HepG2 (cell line): ENCODE results near the gene ARHGAP33. TPM values are rescaled to one million over a fixed set of nuclear protein-coding genes. Genes with fewer than 3 reads are reported as not detected.

ENCODE experiments used
- CSRNP2 ChIP-seq: sonication (generic); formaldehyde crosslinking; conservative IDR thresholded peaks from 2 replicates; pipeline ENCODE4 v1.8.0; 2022; ENCODE audit warnings: low read depth, missing genetic modification reagents
- NPAS2 ChIP-seq: sonication (generic); formaldehyde crosslinking; IDR thresholded peaks from 2 replicates; pipeline ENCODE4 v1.8.0; 2022; ENCODE audit warnings: mild to moderate bottlenecking, missing genetic modification reagents, borderline replicate concordance
- PHF5A ChIP-seq: IDR thresholded peaks from one replicate; pipeline ENCODE4 v1.6.1; 2018; ENCODE audit warnings: low read depth, missing genetic modification reagents; ENCODE audit not compliant: unreplicated experiment
- RERE ChIP-seq: IDR thresholded peaks from 2 replicates; pipeline ENCODE4 v1.6.1; 2016; ENCODE audit warnings: low read depth, missing genetic modification reagents, missing compliant biosample characterization
- SIX4 ChIP-seq: sonication (generic); formaldehyde crosslinking; IDR thresholded peaks from 2 replicates; pipeline ENCODE4 v1.4.0; 2020; ENCODE audit warnings: missing genetic modification reagents
- SMAD9 ChIP-seq: sonication (generic); formaldehyde crosslinking; IDR thresholded peaks from 2 replicates; pipeline ENCODE4 v1.5.1; 2020; ENCODE audit warnings: mild to moderate bottlenecking, missing genetic modification reagents
- ZFP62 ChIP-seq: sonication (generic); formaldehyde crosslinking; IDR thresholded peaks from 2 replicates; pipeline ENCODE4 v1.4.0; 2020; ENCODE audit warnings: missing genetic modification reagents
- ZKSCAN8 ChIP-seq: IDR thresholded peaks from 2 replicates; pipeline ENCODE4 v1.6.1; 2016; ENCODE audit warnings: borderline replicate concordance, missing genetic modification reagents, missing compliant biosample characterization
- ZNF12 ChIP-seq: sonication (generic); formaldehyde crosslinking; IDR thresholded peaks from 2 replicates; pipeline ENCODE4 v1.5.0; 2020; ENCODE audit warnings: missing genetic modification reagents
- ZNF225 ChIP-seq: sonication (generic); formaldehyde crosslinking; IDR thresholded peaks from 2 replicates; pipeline ENCODE4 v1.4.0; 2020; ENCODE audit warnings: mild to moderate bottlenecking, missing genetic modification reagents
- ZNF260 ChIP-seq: sonication (generic); formaldehyde crosslinking; IDR thresholded peaks from 2 replicates; pipeline ENCODE4 v1.4.0; 2020; ENCODE audit warnings: missing genetic modification reagents, low read depth, mild to moderate bottlenecking, borderline replicate concordance
- ZNF367 ChIP-seq: sonication (generic); formaldehyde crosslinking; IDR thresholded peaks from 2 replicates; pipeline ENCODE4 v1.4.0; 2020; ENCODE audit warnings: missing genetic modification reagents, borderline replicate concordance
- ZNF543 ChIP-seq: sonication (generic); formaldehyde crosslinking; IDR thresholded peaks from 2 replicates; pipeline ENCODE4 v1.4.0; 2020; ENCODE audit warnings: mild to moderate bottlenecking, missing genetic modification reagents
- ZNF619 ChIP-seq: sonication (generic); formaldehyde crosslinking; IDR thresholded peaks from 2 replicates; pipeline ENCODE4 v1.4.0; 2020; ENCODE audit warnings: mild to moderate bottlenecking, missing genetic modification reagents
- ZNF646 ChIP-seq: sonication (generic); formaldehyde crosslinking; IDR thresholded peaks from 2 replicates; pipeline ENCODE4 v1.9.0; 2021; ENCODE audit warnings: mild to moderate bottlenecking, missing genetic modification reagents
- polyA plus RNA-seq, 8 experiments: library from polyadenylated mRNA; depleted of rRNA in 3 of 8; stranded (reverse) in 7 of 8; unstranded in 1 of 8; fragments of >200 nt; fragmentation: Illumina TruSeq in 4 of 8; extraction: Trizol in 4 of 8; gene quantifications; 2 replicates each; pipeline versions ENCODE4 v1.2.1 to v1.2.3, GENCODE V29; 2011 to 2016; ENCODE audit warnings: low read depth in 4 of 8, missing spikeins in 1 of 8, mixed read lengths in 1 of 8; ENCODE audit not compliant: insufficient read depth in 1 of 8
- total RNA-seq, 5 experiments: library from RNA; depleted of rRNA; stranded (reverse); fragments of >200 nt; fragmentation: Illumina TruSeq; extraction: Trizol; gene quantifications; 2 replicates each; pipeline ENCODE4 v1.2.3, GENCODE V29; 2016; ENCODE audit warnings: low read depth in 1 of 5

Gene ARHGAP33
- total and polyA plus RNA-seq, 2 of the 13 experiments (the other 11 are each of a cell fraction or from before 2014, with no cell fraction given): 1.3 to 2.7 TPM

GRCh38 chr19:35828692-35829301, 53.4 kb downstream of the ARHGAP33 start (continued):
- TF ChIP-seq ZNF225 (CRISPR knock-in tag) (peak; percentile 85; the same call in 1 of the 2 replicates), ZNF12 (CRISPR knock-in tag) (peak; percentile 89), SMAD9 (0 out of 2 replicates have a peak, but pooled peaks have one; percentile 87), ZNF543 (0 out of 2 replicates have a peak, but pooled peaks have one; percentile 42), ZNF367 (CRISPR knock-in tag) (peak; percentile 67; the same call in 1 of the 2 replicates), ZNF260 (CRISPR knock-in tag) (no peak), PHF5A (CRISPR knock-in tag) (peak; percentile 57), CSRNP2 (CRISPR knock-in tag) (0 out of 2 replicates have a peak, but pooled peaks have one; percentile 54), SIX4 (CRISPR knock-in tag) (peak; percentile 87), NPAS2 (CRISPR knock-in tag) (no peak), ZFP62 (CRISPR knock-in tag) (no peak), ZKSCAN8 (CRISPR knock-in tag) (0 out of 2 replicates have a peak, but pooled peaks have one; percentile 24), ZNF646 (CRISPR knock-in tag) (no peak), ZNF619 (CRISPR knock-in tag) (0 out of 2 replicates have a peak, but pooled peaks have one; percentile 56), RERE (CRISPR knock-in tag) (peak; percentile 60; the same call in 1 of the 2 replicates)
